Liver (tissue), 3 donors: ENCODE results near the gene CR1L.

ENCODE experiments used
- GABPA ChIP-seq, 2 donors: IDR thresholded peaks in 1 of 2; conservative IDR thresholded peaks in 1 of 2; 2 replicates each; pipeline ENCODE4 v1.6.1; 2016; ENCODE audit warnings: antibody characterized with exemption in 2 of 2, mild to moderate bottlenecking in 1 of 2, moderate library complexity in 1 of 2
- HNF4A ChIP-seq, 2 donors: conservative IDR thresholded peaks; 2 replicates each; pipeline ENCODE4 v1.6.1; 2016; ENCODE audit warnings: antibody characterized with exemption in 2 of 2, mild to moderate bottlenecking in 2 of 2
- HNF4G ChIP-seq: IDR thresholded peaks from 2 replicates; pipeline ENCODE4 v1.6.1; 2016; ENCODE audit warnings: antibody characterized with exemption
- MAX ChIP-seq: IDR thresholded peaks from 2 replicates; pipeline ENCODE4 v1.6.1; 2016; ENCODE audit warnings: antibody characterized with exemption
- RAD21 ChIP-seq, 2 donors: IDR thresholded peaks; 2 replicates each; pipeline ENCODE4 v1.6.1; 2016; ENCODE audit warnings: antibody characterized with exemption in 2 of 2, mild to moderate bottlenecking in 2 of 2
- REST ChIP-seq: IDR thresholded peaks from 2 replicates; pipeline ENCODE4 v1.6.1; 2016; ENCODE audit warnings: antibody characterized with exemption, mild to moderate bottlenecking
- TAF1 ChIP-seq: conservative IDR thresholded peaks from 2 replicates; pipeline ENCODE4 v1.6.1; 2016; ENCODE audit warnings: antibody characterized with exemption, mild to moderate bottlenecking
- YY1 ChIP-seq: IDR thresholded peaks from 2 replicates; pipeline ENCODE4 v1.6.1; 2016; ENCODE audit warnings: antibody characterized with exemption, mild to moderate bottlenecking
- TF ChIP-seq, protein P1 (sequence below): fragments of 150-350 bp; IDR thresholded peaks from 2 replicates; pipeline ENCODE4 v1.5.1; 2017; ENCODE audit warnings: improper control_type of control experiment, low read depth, low read length; ENCODE audit not compliant: missing input control
- donor health status: healthy.
- donor health status: healthy.

GRCh38 chr1:207620543-207620893 is 24.4 kb upstream of the CR1L start:
- TF ChIP-seq REST (no peak), HNF4A (conservative IDR thresholded peaks at IDR 0.05) (no peak), MAX (no peak), YY1 (no peak), TAF1 (no peak), GABPA (IDR thresholded peaks at IDR 0.05 in 1 of 2, conservative IDR thresholded peaks at IDR 0.05 in 1 of 2) (no peak), HNF4G (no peak), RAD21 (IDR thresholded peaks at IDR 0.05) (no peak)
- TF ChIP-seq, protein P1, sequence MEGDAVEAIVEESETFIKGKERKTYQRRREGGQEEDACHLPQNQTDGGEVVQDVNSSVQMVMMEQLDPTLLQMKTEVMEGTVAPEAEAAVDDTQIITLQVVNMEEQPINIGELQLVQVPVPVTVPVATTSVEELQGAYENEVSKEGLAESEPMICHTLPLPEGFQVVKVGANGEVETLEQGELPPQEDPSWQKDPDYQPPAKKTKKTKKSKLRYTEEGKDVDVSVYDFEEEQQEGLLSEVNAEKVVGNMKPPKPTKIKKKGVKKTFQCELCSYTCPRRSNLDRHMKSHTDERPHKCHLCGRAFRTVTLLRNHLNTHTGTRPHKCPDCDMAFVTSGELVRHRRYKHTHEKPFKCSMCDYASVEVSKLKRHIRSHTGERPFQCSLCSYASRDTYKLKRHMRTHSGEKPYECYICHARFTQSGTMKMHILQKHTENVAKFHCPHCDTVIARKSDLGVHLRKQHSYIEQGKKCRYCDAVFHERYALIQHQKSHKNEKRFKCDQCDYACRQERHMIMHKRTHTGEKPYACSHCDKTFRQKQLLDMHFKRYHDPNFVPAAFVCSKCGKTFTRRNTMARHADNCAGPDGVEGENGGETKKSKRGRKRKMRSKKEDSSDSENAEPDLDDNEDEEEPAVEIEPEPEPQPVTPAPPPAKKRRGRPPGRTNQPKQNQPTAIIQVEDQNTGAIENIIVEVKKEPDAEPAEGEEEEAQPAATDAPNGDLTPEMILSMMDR: no peak
